HFFc6 (cell line): Measurements from ENCODE around the gene ANKIB1. TPM values are rescaled to one million over a fixed set of nuclear protein-coding genes. Genes with fewer than 3 reads are reported as not detected.
"Not testable (repeated sequence)": the region's sequence is repeated elsewhere in the genome, so short reads cannot be mapped to it uniquely, and the experiment has no call there.

Experiments
- DNase-seq: peaks from one replicate; pipeline ENCODE4 v3.0.0-alpha.2; 2018
- H3K27ac Mint-ChIP-seq: 2 replicates; pipeline ENCODE4 v1.8.0; 2020; ENCODE audit warnings: mild to moderate bottlenecking, mixed read lengths
- H3K27me3 Mint-ChIP-seq: 2 replicates; pipeline ENCODE4 v1.8.0; 2021; ENCODE audit warnings: mild to moderate bottlenecking, moderate library complexity, mixed read lengths; ENCODE audit not compliant: insufficient read depth
- H3K36me3 Mint-ChIP-seq: 2 replicates; pipeline ENCODE4 v1.8.0; 2021; ENCODE audit warnings: low read depth, mixed read lengths
- H3K4me1 Mint-ChIP-seq: 2 replicates; pipeline ENCODE4 v1.8.0; 2020; ENCODE audit warnings: low read depth, mixed read lengths
- H3K4me3 Mint-ChIP-seq: 2 replicates; pipeline ENCODE4 v1.8.0; 2020; ENCODE audit warnings: mild to moderate bottlenecking, moderate library complexity, mixed read lengths
- H3K9me3 Mint-ChIP-seq: 2 replicates; pipeline ENCODE4 v1.8.0; 2020; ENCODE audit warnings: mild to moderate bottlenecking, mixed read lengths
- CTCF ChIP-seq: fragments of 200-600 bp; sonication (generic); IDR thresholded peaks from 2 replicates; pipeline ENCODE4 v1.5.0; 2021; ENCODE audit warnings: antibody characterized with exemption, mild to moderate bottlenecking
- total RNA-seq, 6 experiments: library from RNA; stranded (reverse); fragmentation: NEBNext Ultra II Directional; extraction: Animal tissue kit (Norgen Biotek cat#: 25700); gene quantifications; 2 replicates in 1 of 6; 3 replicates in 5 of 6; pipeline ENCODE4 v1.2.3, GENCODE V29; 2021

Gene ANKIB1
- total RNA-seq, 6 experiments from 2014 or later, result 52.7 to 68.4 (median 63.8) TPM

DNA sequence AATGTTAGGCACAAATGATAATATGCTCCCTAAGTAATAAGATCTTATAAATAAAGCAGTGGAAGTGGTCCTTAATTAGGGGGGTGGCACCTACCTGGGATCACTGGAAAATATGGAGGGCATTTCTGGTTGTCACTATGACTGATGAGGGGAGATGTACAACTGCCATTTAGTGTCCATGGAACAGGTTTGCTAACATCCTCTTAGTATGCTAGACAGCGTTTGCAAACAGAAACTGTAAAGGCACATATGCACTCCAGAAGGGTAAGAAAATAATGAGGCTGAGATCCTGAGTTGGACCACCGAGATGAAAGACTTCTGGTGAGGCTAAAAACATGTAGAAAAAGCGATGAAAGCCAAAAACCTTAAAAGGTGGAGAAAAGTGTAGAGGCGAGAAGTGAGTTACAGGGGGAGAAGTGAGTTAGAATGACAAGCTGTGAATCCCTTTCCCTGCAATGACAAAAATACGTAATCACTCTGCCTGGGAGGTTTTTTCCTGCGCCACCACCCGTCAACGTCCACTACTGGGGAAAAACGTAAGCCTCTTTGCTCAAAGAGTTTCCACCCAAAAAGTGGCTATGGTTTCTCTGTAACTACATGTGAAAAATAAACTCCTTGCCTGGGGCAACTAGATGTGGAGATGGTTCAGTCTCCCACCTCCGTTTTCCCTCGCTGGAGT, 827 bp upstream of the ANKIB1 start:
- DNase-seq, result peak; percentile 15
- peak overlapping the region; percentile 100 for H3K27ac Mint-ChIP-seq
- H3K36me3 Mint-ChIP-seq, result no peaks in the 10 kb centered on the region; the same call in 1 of the 2 replicates
- TF ChIP-seq CTCF, result no peak; the same call in 1 of the 2 replicates
- H3K9me3 Mint-ChIP-seq, result no peaks in the 10 kb centered on the region
- H3K4me3 Mint-ChIP-seq, result peak overlapping the region; percentile 98
- peaks cover 35% of the 10 kb centered on the region for H3K4me1 Mint-ChIP-seq
- H3K27me3 Mint-ChIP-seq, result no peaks in the 10 kb centered on the region

GRCh38 chr7:92246360-92247101, 757 bp downstream of the ANKIB1 start:
- DNase-seq, result no peak

GRCh38 chr7:92250603-92251002, 4.8 kb downstream of the ANKIB1 start:
- Mint-ChIP-seq H3K4me3 (no peak overlapping the region), H3K36me3 (peaks cover 18% of the 10 kb centered on the region), H3K27ac (no peak overlapping the region), H3K27me3 (no peaks in the 10 kb centered on the region; the same call in 1 of the 2 replicates), H3K4me1 (peaks cover 50% of the 10 kb centered on the region), H3K9me3 (peaks cover 4% of the 10 kb centered on the region)
- DNase-seq, result no peak
- TF ChIP-seq CTCF, result no peak

More at GRCh38 chr7:92246360-92247101, 757 bp downstream of the ANKIB1 start:
- peak overlapping the region; percentile 98 for H3K4me3 Mint-ChIP-seq
- TF ChIP-seq CTCF, result no peak
- H3K9me3 Mint-ChIP-seq, result no peaks in the 10 kb centered on the region
- H3K27ac Mint-ChIP-seq, result peak overlapping the region; percentile 78
- H3K27me3 Mint-ChIP-seq, result no peaks in the 10 kb centered on the region
- H3K36me3 Mint-ChIP-seq, result no peaks in the 10 kb centered on the region
- H3K4me1 Mint-ChIP-seq, result peaks cover 45% of the 10 kb centered on the region

DNA sequence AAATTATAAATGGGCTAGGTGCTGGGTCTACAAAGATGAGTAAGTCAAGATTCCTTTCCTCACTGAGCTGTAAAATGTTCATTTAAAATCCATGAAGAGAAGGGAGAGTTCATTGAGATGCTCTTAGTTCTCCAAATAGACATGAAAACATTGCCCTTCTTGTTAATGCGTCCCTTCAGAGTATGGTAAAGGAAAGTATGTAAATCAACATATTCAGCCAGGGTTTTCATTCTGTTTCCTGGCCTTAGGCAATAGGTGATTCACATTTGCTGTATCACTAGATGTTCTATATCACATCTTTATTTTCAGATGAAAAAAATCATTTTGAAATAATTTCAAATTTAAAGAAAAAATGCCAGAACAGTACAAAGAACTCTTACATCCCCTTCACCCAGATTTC, 5.4 kb downstream of the ANKIB1 start:
- no peak for TF ChIP-seq CTCF
- Mint-ChIP-seq H3K27me3 (no peaks in the 10 kb centered on the region; the same call in 1 of the 2 replicates), H3K27ac (peak overlapping the region; percentile 27), H3K9me3 (peaks cover 4% of the 10 kb centered on the region), H3K4me3 (no peak overlapping the region), H3K36me3 (peaks cover 18% of the 10 kb centered on the region), H3K4me1 (peaks cover 56% of the 10 kb centered on the region)
- no peak for DNase-seq

DNA sequence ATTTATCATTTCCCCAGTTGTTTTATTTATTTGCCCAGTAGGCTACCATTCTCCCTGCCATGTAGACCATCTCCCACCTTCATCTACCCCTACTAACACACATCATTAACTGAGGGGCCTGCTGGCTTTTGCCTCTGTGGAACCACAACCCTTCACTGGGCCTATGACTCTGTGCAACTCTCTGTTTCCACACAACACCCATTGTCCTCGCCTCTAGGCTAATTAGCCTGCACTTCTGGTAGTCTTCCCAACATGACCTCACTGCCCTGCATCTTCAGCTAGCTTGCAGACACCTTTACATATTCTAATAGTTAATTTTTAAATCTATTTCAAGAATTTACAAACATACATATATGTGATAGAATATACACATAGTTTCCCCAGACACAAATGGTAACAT, 7.5 kb downstream of the ANKIB1 start:
- TF ChIP-seq CTCF, result no peak
- Mint-ChIP-seq H3K27me3 (no peaks in the 10 kb centered on the region; the same call in 1 of the 2 replicates), H3K4me1 (peaks cover 43% of the 10 kb centered on the region), H3K36me3 (peaks cover 18% of the 10 kb centered on the region), H3K27ac (no peak overlapping the region), H3K4me3 (no peak overlapping the region), H3K9me3 (peaks cover 4% of the 10 kb centered on the region)
- DNase-seq, result no peak

DNA sequence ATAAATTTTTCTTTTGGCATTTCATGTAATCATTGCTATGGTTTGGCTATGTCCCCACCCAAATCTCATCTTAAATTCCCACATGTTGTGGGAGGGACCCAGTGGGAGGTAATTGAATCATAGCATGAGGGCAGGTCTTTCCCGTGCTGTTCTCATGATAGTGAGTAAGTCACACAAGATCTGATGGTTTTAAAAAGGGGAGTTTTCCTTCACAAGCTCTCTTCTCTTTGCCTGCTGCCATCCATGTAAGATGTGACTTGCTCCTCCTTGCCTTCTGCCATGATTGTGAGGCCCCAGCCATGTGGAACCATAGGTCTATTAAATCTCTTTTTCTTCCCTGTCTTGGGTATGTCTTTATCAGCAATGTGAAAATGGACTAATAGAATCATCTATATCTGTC, 9.0 kb downstream of the ANKIB1 start:
- H3K9me3 Mint-ChIP-seq, DNase-seq, H3K27me3 Mint-ChIP-seq: not testable (repeated sequence)
- H3K27ac Mint-ChIP-seq, result peak overlapping the region; percentile 77
- H3K4me1 Mint-ChIP-seq, result peaks cover 43% of the 10 kb centered on the region
- peak overlapping the region; percentile 66 for H3K4me3 Mint-ChIP-seq
- H3K36me3 Mint-ChIP-seq, result peaks cover 21% of the 10 kb centered on the region
